Panc1 (cell line): ENCODE results near the gene INPP5B. TPM values are rescaled to one million over a fixed set of nuclear protein-coding genes. Genes with fewer than 3 reads are reported as not detected.

ENCODE experiments used
- ATAC-seq: fragments of 200-7000 bp; cut with Tn5 transposase; 2 replicates; pipeline ENCODE4 v1.9.1; 2020; ENCODE audit warnings: mild to moderate bottlenecking, moderate library complexity
- BruUV-seq: library from RNA; stranded (reverse); fragments of 400-500 nt; replicated peaks from 2 replicates; lab custom pipeline; 2021; lab: Mats Ljungman, UMichigan
- CTCF ChIA-PET: fragments of 300-600 bp; sonication (Branson Sonifier 250); formaldehyde crosslinking; loops from one replicate; lab custom pipeline; 2022; ENCODE audit warnings: antibody characterized with exemption; lab: Charles Lee
- POLR2A ChIA-PET: fragments of 300-600 bp; sonication (Branson Sonifier 250); formaldehyde crosslinking; loops from one replicate; lab custom pipeline; 2022; ENCODE audit warnings: antibody characterized with exemption; lab: Charles Lee
- DNase-seq: peaks from one replicate; pipeline ENCODE4 v3.0.0-alpha.2; 2010; ENCODE audit warnings: low read depth, low spot score
- H3K27ac ChIP-seq: 2 replicates; pipeline ENCODE4 v1.5.1; 2011; ENCODE audit warnings: mild to moderate bottlenecking, low read length, inconsistent platforms
- H3K27me3 ChIP-seq: fragments of 200-500 bp; sonication (Bioruptor generic); 2 replicates; pipeline ENCODE4 v1.6.0; 2014; ENCODE audit warnings: low read length, inconsistent platforms; ENCODE audit not compliant: control insufficient read depth, insufficient read depth
- H3K36me3 ChIP-seq: fragments of 200-500 bp; sonication (Bioruptor generic); 2 replicates; pipeline ENCODE4 v1.5.1; 2014; ENCODE audit warnings: inconsistent platforms, mild to moderate bottlenecking, low read length, moderate library complexity; ENCODE audit not compliant: control insufficient read depth, insufficient read depth
- H3K4me1 ChIP-seq: 2 replicates; pipeline ENCODE4 v1.5.1; 2011; ENCODE audit warnings: inconsistent platforms, mild to moderate bottlenecking, low read length, moderate library complexity; ENCODE audit not compliant: control insufficient read depth, insufficient read depth
- H3K4me3 ChIP-seq, 2 experiments: 2 replicates each; pipeline ENCODE4 v1.5.1; 2011 to 2012; ENCODE audit warnings: low read depth in 2 of 2, low read length in 2 of 2, mild to moderate bottlenecking in 2 of 2, inconsistent platforms in 1 of 2, moderate library complexity in 1 of 2
- H3K9me3 ChIP-seq: fragments of 200-500 bp; sonication (Bioruptor generic); 2 replicates; pipeline ENCODE4 v1.5.1; 2014; ENCODE audit warnings: low read depth, mild to moderate bottlenecking, inconsistent platforms, low read length, moderate library complexity; ENCODE audit not compliant: control insufficient read depth, insufficient read depth
- CTCF ChIP-seq: fragments of 450-650 bp; IDR thresholded peaks from 2 replicates; pipeline ENCODE4 v1.5.1; 2017; ENCODE audit warnings: mild to moderate bottlenecking
- POLR2AphosphoS5 ChIP-seq: IDR thresholded peaks from 2 replicates; pipeline ENCODE4 v1.6.1; 2012; ENCODE audit warnings: mild to moderate bottlenecking, low read depth, low read length, moderate library complexity
- REST ChIP-seq, 2 experiments: IDR thresholded peaks; 2 replicates each; pipeline ENCODE4 v1.6.1; 2011 to 2012; ENCODE audit warnings: low read depth in 2 of 2, control low read depth in 1 of 2, low read length in 1 of 2, mild to moderate bottlenecking in 1 of 2, moderate library complexity in 1 of 2; ENCODE audit not compliant: insufficient read depth in 1 of 2
- SIN3A ChIP-seq: IDR thresholded peaks from 2 replicates; pipeline ENCODE4 v1.6.1; 2012; ENCODE audit warnings: low read depth, mild to moderate bottlenecking, low read length, moderate library complexity, borderline replicate concordance; ENCODE audit not compliant: insufficient read depth
- TCF7L2 ChIP-seq: IDR thresholded peaks from 2 replicates; pipeline ENCODE4 v1.6.1; 2011; ENCODE audit warnings: mild to moderate bottlenecking, low read depth, low read length, inconsistent platforms
- in situ Hi-C: cut with HindIII; loops from 2 replicates; pipeline ENCODE4 v1.10.0; 2016; ENCODE audit warnings: low sequenced_read_pairs, low pct_unique_long_range_greater_than_20kb
- intact Hi-C: fragments of 100-400 bp; cut with micrococcal nuclease; formaldehyde crosslinking; loops from one replicate; pipeline ENCODE4 v1.10.0; 2022; ENCODE audit not compliant: unreplicated experiment
- total RNA-seq: library from RNA; stranded (reverse); gene quantifications from one replicate; pipeline ENCODE4 v1.2.1, GENCODE V29; 2021; ENCODE audit not compliant: unreplicated experiment

Gene INPP5B
- total RNA-seq, 1 experiment from 2014 or later = 17.7 TPM

- CTCF ChIA-PET = no interaction called here
- no TSS peak for BruUV-seq
- no peaks in the 10 kb centered on the region for H3K27me3 ChIP-seq
- no peaks in the 10 kb centered on the region for H3K9me3 ChIP-seq
- TF ChIP-seq POLR2AphosphoS5 (no peak), CTCF (no peak), SIN3A (no peak), REST (IDR thresholded peaks at IDR 0.05; ENCODE audit: insufficient read depth in 1 of 2, low read depth in 2 of 2, low read length in 1 of 2) (no peak), TCF7L2 (no peak)
- peaks cover 2% of the 10 kb centered on the region for H3K4me1 ChIP-seq
- H3K36me3 ChIP-seq = no peaks in the 10 kb centered on the region
- no peak overlapping the region for H3K27ac ChIP-seq
- no peak for ATAC-seq
- no peak overlapping the region for H3K4me3 ChIP-seq
- POLR2A ChIA-PET = interaction anchor here (0.6 kb wide), 1 partner anchor 296 kb away, joined by 8 read pairs; no protein-coding TSS in a partner anchor
- in situ Hi-C loops = no loop called here
- intact Hi-C loops = no loop called here
- no peak for DNase-seq
Measured at GRCh38 chr1:37951041-37951782, 4.4 kb upstream of the INPP5B start.

- no peak overlapping the region for H3K27ac ChIP-seq
- DNase-seq = no peak
- ChIA-PET POLR2A (interaction anchor here (0.6 to 0.7 kb wide), 3 partner anchors 49 to 98 kb away, joined by 3 to 9 read pairs (median 6); no protein-coding TSS in a partner anchor), CTCF (no interaction called here)
- no peaks in the 10 kb centered on the region for H3K36me3 ChIP-seq
- peaks cover 7% of the 10 kb centered on the region for H3K4me1 ChIP-seq
- H3K9me3 ChIP-seq = no peaks in the 10 kb centered on the region
- in situ Hi-C loops (no loop called here), intact Hi-C loops (no loop called here)
- no peaks in the 10 kb centered on the region for H3K27me3 ChIP-seq
- ATAC-seq = no peak
- no peak overlapping the region for H3K4me3 ChIP-seq
- BruUV-seq = no TSS peak
- peak; percentile 52 to 83; a peak in 3 of 4 replicates for TF ChIP-seq REST (IDR thresholded peaks at IDR 0.05; ENCODE audit: insufficient read depth in 1 of 2, low read depth in 2 of 2, low read length in 1 of 2)
- no peak for TF ChIP-seq TCF7L2
Measured at GRCh38 chr1:37949524-37950152, 2.8 kb upstream of the INPP5B start.
